ENCODE results near the gene KIF21A.

The KIF21A gene

DNA sequence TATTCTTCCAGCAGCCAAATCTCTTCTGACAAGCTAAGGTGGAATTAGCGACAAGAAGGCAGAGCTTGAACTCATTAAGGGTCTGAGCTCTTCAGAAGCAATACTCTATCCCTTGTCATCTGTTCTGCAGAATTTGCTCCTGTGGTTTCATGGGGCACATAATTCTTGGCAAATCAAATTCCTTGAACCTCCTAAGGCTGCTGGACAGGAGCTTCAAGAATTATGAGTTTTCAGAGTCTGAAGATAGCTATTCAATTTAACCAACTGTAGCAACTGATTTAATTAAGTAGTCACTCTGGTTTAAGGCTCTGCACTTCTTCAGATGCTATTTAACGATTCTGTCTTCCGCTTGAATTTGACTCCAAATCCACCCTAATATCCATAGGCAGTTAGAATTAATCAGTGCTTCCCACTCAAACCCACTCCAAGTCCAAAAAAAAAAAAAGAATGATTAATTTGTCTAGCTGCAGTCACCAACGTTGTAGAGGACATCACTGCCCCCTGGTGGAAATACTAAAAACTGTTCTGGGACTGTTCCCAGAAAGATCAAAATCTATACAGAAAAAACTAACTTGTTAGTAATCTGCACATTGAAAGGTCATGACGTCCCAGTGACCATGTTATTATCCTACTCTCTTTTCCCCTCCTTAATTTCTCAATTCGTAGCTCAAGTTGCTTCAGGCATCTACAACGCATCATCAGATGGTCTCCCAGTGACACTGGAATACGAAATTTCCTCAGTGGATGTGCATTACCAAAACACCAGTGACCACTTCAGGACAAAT, 169.9 kb downstream of the KIF21A start:
- peak; percentile 16 for DNase-seq

DNA sequence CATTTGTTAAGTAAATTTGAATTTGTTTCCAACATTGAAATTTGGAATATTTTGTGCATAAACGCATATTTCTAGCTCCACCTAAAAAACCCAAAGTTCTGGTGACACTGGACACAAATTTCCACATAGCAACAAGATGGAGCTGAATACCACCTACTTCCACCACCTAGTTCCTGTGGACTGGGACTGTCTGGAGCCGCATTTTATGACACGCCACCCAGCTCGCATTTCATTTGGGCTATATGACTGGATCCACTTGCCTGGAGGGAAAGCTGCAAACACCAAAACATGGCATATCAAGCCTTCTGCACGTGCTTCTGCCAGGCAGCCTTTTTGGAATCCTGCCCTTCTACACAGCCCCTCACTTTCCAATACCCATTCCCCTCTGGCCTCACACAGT, 173.4 kb downstream of the KIF21A start:
- DNase-seq, result no peak

DNA sequence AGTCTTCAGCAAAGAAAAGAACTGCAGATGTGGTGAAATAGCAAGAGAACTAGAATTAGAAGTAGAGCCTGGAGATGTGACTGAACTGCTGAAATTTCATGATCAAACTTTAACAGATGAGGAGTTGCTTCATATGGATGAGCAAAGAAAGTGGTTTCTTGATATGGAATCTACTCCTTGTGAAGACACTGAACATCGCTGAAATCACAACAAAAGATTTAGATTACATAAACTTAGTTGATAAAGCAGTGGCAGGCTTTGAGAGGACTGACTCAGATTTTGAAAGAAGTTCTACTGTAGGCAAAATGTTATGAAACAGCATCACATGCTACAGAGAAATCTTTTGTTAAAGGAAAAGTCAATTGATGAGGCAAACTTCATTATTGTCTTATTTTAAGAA, 175.0 kb downstream of the KIF21A start:
- no peak for DNase-seq

DNA sequence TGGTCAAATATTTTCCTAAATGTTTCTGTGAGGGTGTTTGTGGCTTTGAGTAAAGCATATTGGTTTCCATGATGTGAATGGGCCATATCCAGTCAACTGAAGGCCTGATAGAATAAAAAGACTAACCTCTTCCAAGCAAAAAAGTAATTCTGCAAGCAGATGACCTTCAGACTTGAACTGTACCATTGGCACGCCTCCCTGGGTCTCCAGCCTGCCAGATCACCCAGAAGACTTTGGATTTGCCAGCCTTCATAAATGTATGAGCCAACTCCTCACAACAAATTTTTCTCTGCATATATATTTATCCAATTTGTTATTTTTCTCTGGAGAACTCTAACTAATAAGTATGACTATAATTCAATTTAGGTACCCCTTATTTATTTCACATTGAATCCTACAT, 190.3 kb downstream of the KIF21A start:
- DNase-seq, result no peak
